Fibroblast of villous mesenchyme (primary cell): ENCODE measurements around the gene KLC3. TPM values are rescaled to one million over a fixed set of nuclear protein-coding genes. Genes with fewer than 3 reads are reported as not detected.
"Not testable (repeated sequence)": the region's sequence is repeated elsewhere in the genome, so short reads cannot be mapped to it uniquely, and the experiment has no call there.

ENCODE experiments used
- DNase-seq: peaks from one replicate; pipeline ENCODE4 v3.0.0-alpha.2; 2010; ENCODE audit warnings: low read depth
- H3K4me3 ChIP-seq: 2 replicates; pipeline ENCODE4 v1.5.1; 2011; ENCODE audit warnings: low read depth, mild to moderate bottlenecking, low read length
- CTCF ChIP-seq: IDR thresholded peaks from 2 replicates; pipeline ENCODE4 v1.5.1; 2012; ENCODE audit warnings: low read depth, mild to moderate bottlenecking, low read length; ENCODE audit not compliant: insufficient read depth
- total RNA-seq: library from RNA; depleted of rRNA; stranded (reverse); fragments of >200 nt; gene quantifications from 2 replicates; pipeline ENCODE4 v1.2.3, GENCODE V29; 2012

Gene KLC3
- total RNA-seq, 1 donor: not detected

DNA sequence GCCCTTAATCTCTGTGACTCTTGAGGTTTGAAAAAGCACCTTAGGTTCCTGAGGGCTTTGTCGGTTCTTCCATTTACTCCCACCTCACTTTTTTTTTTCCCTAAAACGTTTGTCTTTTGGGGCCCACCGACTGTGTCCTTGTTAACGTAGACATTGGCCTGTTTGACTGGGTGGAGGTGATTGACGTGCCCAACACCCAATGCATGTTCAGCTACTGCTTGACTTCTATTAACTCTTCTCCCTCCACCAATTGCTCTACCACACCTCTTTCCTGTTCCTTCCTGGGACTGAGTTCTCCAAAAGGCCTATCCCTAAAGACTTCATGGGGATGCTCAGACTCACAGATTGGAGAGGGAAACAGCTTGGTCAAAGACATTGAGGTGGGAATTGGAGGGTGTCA is 35.1 kb upstream of the KLC3 start:
- DNase-seq: peak; percentile 24
- TF ChIP-seq CTCF: no peak
- H3K4me3 ChIP-seq: no peak overlapping the region

DNA sequence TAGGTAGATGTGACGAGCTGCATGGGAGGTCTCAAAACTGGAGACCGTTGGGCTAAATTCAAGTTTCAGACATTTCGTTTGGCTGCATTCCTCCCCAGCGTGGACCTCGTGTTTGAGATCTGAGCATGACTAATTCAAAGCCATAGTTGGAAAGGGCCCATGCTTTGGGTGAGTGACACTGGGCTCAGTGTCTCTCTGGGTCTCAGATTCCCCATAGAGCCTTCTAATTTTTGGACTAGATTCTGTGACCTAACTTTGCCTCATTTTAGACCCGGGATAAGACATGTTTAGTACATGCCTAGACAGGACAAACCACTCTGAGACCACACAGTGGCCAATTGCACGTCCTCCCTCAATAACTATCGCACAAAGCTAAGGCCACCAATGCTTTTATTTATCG is 34.5 kb upstream of the KLC3 start:
- no peak overlapping the region for H3K4me3 ChIP-seq
- DNase-seq: no peak
- no peak for TF ChIP-seq CTCF

- no peak for DNase-seq
- no peak for TF ChIP-seq CTCF
- no peak overlapping the region for H3K4me3 ChIP-seq
These were observed 34.0 kb upstream of the KLC3 start for GRCh38 chr19:45306518-45307027.

GRCh38 chr19:45307361-45307760 is 33.2 kb upstream of the KLC3 start:
- no peak for DNase-seq
- H3K4me3 ChIP-seq: no peak overlapping the region
- TF ChIP-seq CTCF: no peak

DNA sequence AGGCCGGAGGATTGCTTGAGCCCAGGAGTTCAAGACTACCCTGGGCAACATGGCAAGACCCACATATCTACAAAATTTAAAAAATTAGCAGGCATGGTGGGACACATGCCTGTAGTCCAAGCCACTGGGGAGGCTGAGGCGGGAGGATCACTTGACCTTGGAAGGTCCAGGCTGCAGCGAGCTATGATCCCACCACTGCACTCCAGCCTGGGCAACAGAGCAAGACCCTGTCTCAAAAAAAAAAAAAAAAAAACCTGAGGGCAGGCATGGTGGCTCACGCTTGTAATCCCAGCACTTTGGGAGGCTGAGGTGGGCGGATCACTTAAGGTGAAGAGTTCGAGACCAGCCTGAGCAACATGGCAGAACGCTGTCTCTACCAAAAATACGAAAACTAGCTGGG is 31.2 kb upstream of the KLC3 start:
- DNase-seq, H3K4me3 ChIP-seq: not testable (repeated sequence)

DNA sequence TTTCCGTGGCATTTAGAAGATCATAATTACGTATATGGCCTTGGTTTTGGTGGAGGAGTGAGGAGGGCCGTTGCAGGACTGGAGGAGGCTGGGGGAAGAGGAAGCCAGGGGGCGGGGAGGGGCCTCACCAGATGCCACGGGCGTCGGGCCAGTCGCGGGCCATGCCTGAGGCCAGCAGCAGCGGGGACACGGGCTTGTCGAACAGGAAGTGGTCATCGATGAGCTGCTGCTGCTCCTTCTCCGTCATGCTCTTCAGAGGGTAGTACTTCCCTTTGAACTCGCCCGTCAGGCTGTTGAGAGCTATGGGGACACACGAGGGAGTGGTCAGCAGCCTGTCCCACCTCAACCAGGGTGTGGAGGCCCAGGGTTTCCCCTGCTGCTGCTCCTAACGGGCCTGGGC is 28.9 kb upstream of the KLC3 start:
- DNase-seq: no peak
- H3K4me3 ChIP-seq: no peak overlapping the region
- no peak for TF ChIP-seq CTCF

DNA sequence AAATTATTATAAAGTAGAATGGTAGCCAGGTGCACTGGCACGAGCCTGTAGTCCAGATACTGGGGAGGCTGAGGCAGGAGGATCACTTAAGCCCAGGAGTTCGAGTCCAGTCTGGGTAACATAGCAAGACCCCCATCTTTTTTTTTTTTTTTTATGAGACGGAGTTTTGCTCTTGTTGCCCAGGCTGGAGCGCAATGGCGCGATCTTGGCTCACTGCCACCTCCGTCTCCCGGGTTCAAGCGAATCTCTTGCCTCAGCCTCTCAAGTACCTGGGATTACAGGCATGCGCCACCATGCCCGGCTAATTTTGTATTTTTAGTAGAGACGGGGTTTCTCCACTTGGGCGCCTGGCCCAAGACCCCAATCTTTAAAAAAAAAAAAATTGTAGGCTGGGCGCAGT is 28.3 kb upstream of the KLC3 start:
- DNase-seq, H3K4me3 ChIP-seq: not testable (repeated sequence)

GRCh38 chr19:45314708-45315245 is 25.8 kb upstream of the KLC3 start:
- no peak overlapping the region for H3K4me3 ChIP-seq
- no peak for DNase-seq
- no peak for TF ChIP-seq CTCF
